ENCODE results near the gene PHF5A.

DNA sequence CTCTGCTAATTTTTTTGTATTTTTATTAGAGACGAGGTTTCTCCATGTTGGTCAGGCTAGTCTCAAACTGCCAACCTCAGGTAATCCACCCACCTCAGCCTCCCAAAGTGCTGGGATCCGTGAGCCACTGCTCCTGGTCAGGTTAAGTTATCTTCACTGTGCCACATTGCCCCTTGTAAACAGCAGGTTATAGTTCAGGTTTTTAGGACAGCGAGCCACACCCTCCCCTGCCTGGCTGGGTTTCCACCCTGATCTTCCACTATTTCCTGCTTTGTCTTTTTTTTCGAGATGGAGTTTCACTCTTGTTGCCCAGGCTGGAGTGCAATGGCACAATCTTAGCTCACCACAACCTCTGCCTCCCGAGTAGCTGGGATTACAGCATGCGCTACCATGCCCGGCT lies 16.5 kb upstream of the PHF5A start:
- TF ChIP-seq, protein P1, sequence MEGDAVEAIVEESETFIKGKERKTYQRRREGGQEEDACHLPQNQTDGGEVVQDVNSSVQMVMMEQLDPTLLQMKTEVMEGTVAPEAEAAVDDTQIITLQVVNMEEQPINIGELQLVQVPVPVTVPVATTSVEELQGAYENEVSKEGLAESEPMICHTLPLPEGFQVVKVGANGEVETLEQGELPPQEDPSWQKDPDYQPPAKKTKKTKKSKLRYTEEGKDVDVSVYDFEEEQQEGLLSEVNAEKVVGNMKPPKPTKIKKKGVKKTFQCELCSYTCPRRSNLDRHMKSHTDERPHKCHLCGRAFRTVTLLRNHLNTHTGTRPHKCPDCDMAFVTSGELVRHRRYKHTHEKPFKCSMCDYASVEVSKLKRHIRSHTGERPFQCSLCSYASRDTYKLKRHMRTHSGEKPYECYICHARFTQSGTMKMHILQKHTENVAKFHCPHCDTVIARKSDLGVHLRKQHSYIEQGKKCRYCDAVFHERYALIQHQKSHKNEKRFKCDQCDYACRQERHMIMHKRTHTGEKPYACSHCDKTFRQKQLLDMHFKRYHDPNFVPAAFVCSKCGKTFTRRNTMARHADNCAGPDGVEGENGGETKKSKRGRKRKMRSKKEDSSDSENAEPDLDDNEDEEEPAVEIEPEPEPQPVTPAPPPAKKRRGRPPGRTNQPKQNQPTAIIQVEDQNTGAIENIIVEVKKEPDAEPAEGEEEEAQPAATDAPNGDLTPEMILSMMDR (conservative IDR thresholded peaks at IDR 0.05; ENCODE audit: low read depth, low read length): no peak
- TF ChIP-seq EZH2phosphoT487 (IDR thresholded peaks at IDR 0.05; ENCODE audit: borderline replicate concordance, low read length): no peak
